B cell (primary cell): ENCODE results near the gene CAMTA1. TPM values are rescaled to one million over a fixed set of nuclear protein-coding genes. Genes with fewer than 3 reads are reported as not detected.

Experiments
- ATAC-seq: fragments of 200-7000 bp; cut with Tn5 transposase; one replicate; pipeline ENCODE4 v1.10.0; 2021; ENCODE audit warnings: low read depth, mild to moderate bottlenecking, moderate number of reproducible peaks, moderate library complexity
- CTCF ChIA-PET: fragments of 350-600 bp; sonication (Branson Sonifier 250); formaldehyde crosslinking; loops from one replicate; lab custom pipeline; 2021; ENCODE audit warnings: antibody characterized with exemption, inconsistent platforms; lab: Charles Lee
- POLR2A ChIA-PET: fragments of 350-600 bp; sonication (Branson Sonifier 250); formaldehyde crosslinking; loops from one replicate; lab custom pipeline; 2021; ENCODE audit warnings: antibody characterized with exemption; lab: Charles Lee
- DNase-seq: peaks from one replicate; pipeline ENCODE4 v3.0.0; 2013
- H2AFZ ChIP-seq: 2 replicates; pipeline ENCODE4 v1.6.1; 2012; ENCODE audit warnings: mild to moderate bottlenecking, low read depth, low read length; ENCODE audit not compliant: insufficient read depth, poor library complexity, severe bottlenecking
- H3K27ac ChIP-seq, 2 donors: 1 replicate in 1 of 2; 2 replicates in 1 of 2; pipeline ENCODE4 v1.5.1; 2012 to 2013; ENCODE audit warnings: low read length in 2 of 2, mild to moderate bottlenecking in 2 of 2, moderate library complexity in 1 of 2
- H3K27me3 ChIP-seq, 4 experiments: fragments of 200-600 bp in 1 of 4; sonication (generic) in 1 of 4; replicated peaks in 1 of 4; 1 replicate in 2 of 4; 2 replicates in 2 of 4; pipeline versions ENCODE4 v1.6.1 to v1.7.0; 2013 to 2016; ENCODE audit warnings: low read length in 3 of 4, mild to moderate bottlenecking in 2 of 4, mixed read lengths in 1 of 4, moderate library complexity in 1 of 4; ENCODE audit not compliant: insufficient read depth in 4 of 4, control insufficient read depth in 3 of 4; ENCODE audit errors: control extremely low read depth in 1 of 4
- H3K36me3 ChIP-seq, 2 experiments: replicated peaks in 1 of 2; 1 replicate in 1 of 2; 2 replicates in 1 of 2; pipeline versions ENCODE4 v1.6.1 to v1.7.1; 2013; ENCODE audit warnings: low read length in 1 of 2; ENCODE audit not compliant: insufficient read depth in 2 of 2, control insufficient read depth in 1 of 2; ENCODE audit errors: control extremely low read depth in 1 of 2, extremely low read depth in 1 of 2
- H3K4me1 ChIP-seq, 2 donors: fragments of 200-600 bp in 1 of 2; sonication (generic) in 1 of 2; 1 replicate in 1 of 2; 2 replicates in 1 of 2; pipeline versions ENCODE4 v1.5.1 to v1.6.1; 2013 to 2017; ENCODE audit warnings: low read length in 2 of 2; ENCODE audit not compliant: control insufficient read depth in 2 of 2, insufficient read depth in 2 of 2
- H3K4me2 ChIP-seq: replicated peaks from 2 replicates; pipeline ENCODE3; 2012; ENCODE audit warnings: mild to moderate bottlenecking, low read depth, low read length; ENCODE audit not compliant: poor library complexity, severe bottlenecking
- H3K4me3 ChIP-seq, 5 experiments: fragments of 200-600 bp in 1 of 5; sonication (generic) in 1 of 5; 1 replicate in 3 of 5; 2 replicates in 2 of 5; pipeline versions ENCODE4 v1.5.1 to v1.7.0; 2011 to 2016; ENCODE audit warnings: low read length in 4 of 5, mild to moderate bottlenecking in 4 of 5, low read depth in 2 of 5, control low read depth in 1 of 5, moderate library complexity in 1 of 5; ENCODE audit not compliant: insufficient read depth in 1 of 5; ENCODE audit errors: control extremely low read depth in 1 of 5, extremely low read depth in 1 of 5
- H3K79me2 ChIP-seq: fragments of 200-600 bp; sonication (generic); one replicate; pipeline ENCODE4 v1.6.0; 2016; ENCODE audit warnings: low read length; ENCODE audit not compliant: control insufficient read depth, insufficient read depth
- H3K9ac ChIP-seq: fragments of 200-600 bp; sonication (generic); 2 replicates; pipeline ENCODE4 v1.6.1; 2017; ENCODE audit warnings: mild to moderate bottlenecking, low read length, moderate library complexity
- H3K9me3 ChIP-seq, 3 donors: one replicate each; pipeline versions ENCODE4 v1.6.1 to v1.7.1; 2013; ENCODE audit warnings: low read length in 2 of 3; ENCODE audit not compliant: control insufficient read depth in 2 of 3, insufficient read depth in 1 of 3; ENCODE audit errors: control extremely low read depth in 1 of 3
- H4K20me1 ChIP-seq: 2 replicates; pipeline ENCODE4 v1.6.0; 2012; ENCODE audit warnings: mild to moderate bottlenecking, low read length; ENCODE audit not compliant: insufficient read depth, control insufficient read depth, poor library complexity, severe bottlenecking
- H3K27ac Mint-ChIP-seq: one replicate; pipeline ENCODE4 v1.8.0; 2021; ENCODE audit warnings: mixed read lengths
- H3K27me3 Mint-ChIP-seq: one replicate; pipeline ENCODE4 v1.8.0; 2021; ENCODE audit warnings: mixed read lengths
- H3K4me1 Mint-ChIP-seq: one replicate; pipeline ENCODE4 v1.8.0; 2021; ENCODE audit warnings: mixed read lengths
- H3K4me3 Mint-ChIP-seq: one replicate; pipeline ENCODE4 v1.8.0; 2021; ENCODE audit warnings: mixed read lengths
- H3K9me3 Mint-ChIP-seq: one replicate; pipeline ENCODE4 v1.8.0; 2022; ENCODE audit warnings: mixed read lengths; ENCODE audit not compliant: insufficient read depth
- EZH2 ChIP-seq: IDR thresholded peaks from 2 replicates; pipeline ENCODE4 v1.6.1; 2012; ENCODE audit warnings: borderline replicate concordance, low read depth, mild to moderate bottlenecking, moderate library complexity, low read length; ENCODE audit not compliant: insufficient read depth, poor library complexity, severe bottlenecking
- WGBS: methylation state at CpG from one replicate; pipeline ENCODE4 v1.1.5; 2013; ENCODE audit warnings: missing lambda C conversion rate; ENCODE audit not compliant: insufficient coverage; 5-methylcytosine and 5-hydroxymethylcytosine counted together
- intact Hi-C: fragments of 100-400 bp; cut with micrococcal nuclease; formaldehyde crosslinking; loops from one replicate; pipeline ENCODE4 v1.10.0; 2022
- polyA plus RNA-seq: library from polyadenylated mRNA; depleted of rRNA; stranded (reverse); fragments of >200 nt; gene quantifications from 2 replicates; pipeline ENCODE4 v1.2.3, GENCODE V29; 2012
- total RNA-seq, 2 donors: library from RNA; stranded (reverse); fragments of 120-200 nt in 1 of 2; gene quantifications; 1 replicate in 1 of 2; 2 replicates in 1 of 2; pipeline versions ENCODE4 v1.2.3 to v1.2.4, GENCODE V29; 2013 to 2022
- TF ChIP-seq, protein P1 (sequence below): fragments of 200-600 bp; IDR thresholded peaks from one replicate; pipeline ENCODE4 v1.8.0; 2022; ENCODE audit warnings: antibody characterized with exemption, mild to moderate bottlenecking

Gene CAMTA1
- total and polyA plus RNA-seq, 2 donors (not counting 1 experiment from before 2014, with no cell fraction given), result 42.2 to 45.7 TPM

- H2AFZ ChIP-seq, result no peak overlapping the region
- DNase-seq (no peak), ATAC-seq (no peak)
- CTCF ChIA-PET, result no interaction called here
- no peaks in the 10 kb centered on the region for H3K79me2 ChIP-seq
- Mint-ChIP-seq H3K4me3 (no peak overlapping the region), H3K9me3 (no peaks in the 10 kb centered on the region), H3K4me1 (no peaks in the 10 kb centered on the region), H3K27ac (no peak overlapping the region), H3K27me3 (no peaks in the 10 kb centered on the region)
- TF ChIP-seq EZH2, result no peak
- TF ChIP-seq, protein P1, sequence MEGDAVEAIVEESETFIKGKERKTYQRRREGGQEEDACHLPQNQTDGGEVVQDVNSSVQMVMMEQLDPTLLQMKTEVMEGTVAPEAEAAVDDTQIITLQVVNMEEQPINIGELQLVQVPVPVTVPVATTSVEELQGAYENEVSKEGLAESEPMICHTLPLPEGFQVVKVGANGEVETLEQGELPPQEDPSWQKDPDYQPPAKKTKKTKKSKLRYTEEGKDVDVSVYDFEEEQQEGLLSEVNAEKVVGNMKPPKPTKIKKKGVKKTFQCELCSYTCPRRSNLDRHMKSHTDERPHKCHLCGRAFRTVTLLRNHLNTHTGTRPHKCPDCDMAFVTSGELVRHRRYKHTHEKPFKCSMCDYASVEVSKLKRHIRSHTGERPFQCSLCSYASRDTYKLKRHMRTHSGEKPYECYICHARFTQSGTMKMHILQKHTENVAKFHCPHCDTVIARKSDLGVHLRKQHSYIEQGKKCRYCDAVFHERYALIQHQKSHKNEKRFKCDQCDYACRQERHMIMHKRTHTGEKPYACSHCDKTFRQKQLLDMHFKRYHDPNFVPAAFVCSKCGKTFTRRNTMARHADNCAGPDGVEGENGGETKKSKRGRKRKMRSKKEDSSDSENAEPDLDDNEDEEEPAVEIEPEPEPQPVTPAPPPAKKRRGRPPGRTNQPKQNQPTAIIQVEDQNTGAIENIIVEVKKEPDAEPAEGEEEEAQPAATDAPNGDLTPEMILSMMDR, result no peak
- POLR2A ChIA-PET, result no interaction called here
- H3K9ac ChIP-seq, result no peak overlapping the region
- H3K27ac ChIP-seq, result no peak overlapping the region
- WGBS, result 94% methylated on average over 11 of the region's 15 CpGs
- H3K9me3 ChIP-seq, result no peaks in the 10 kb centered on the region
- no peaks in the 10 kb centered on the region for H4K20me1 ChIP-seq
- no peaks in the 10 kb centered on the region for H3K27me3 ChIP-seq
- no peak overlapping the region for H3K4me2 ChIP-seq
- no peaks in the 10 kb centered on the region for H3K4me1 ChIP-seq
- no peaks in the 10 kb centered on the region for H3K36me3 ChIP-seq
- intact Hi-C loops, result no loop called here
- no peak overlapping the region for H3K4me3 ChIP-seq
Observed at GRCh38 chr1:7455796-7456721, 670.8 kb downstream of the CAMTA1 start.

- peaks cover 1% of the 10 kb centered on the region for H3K27me3 Mint-ChIP-seq
- H3K4me1 Mint-ChIP-seq, result no peaks in the 10 kb centered on the region
- TF ChIP-seq, protein P1, result no peak
- no peak for TF ChIP-seq EZH2
- H3K9me3 Mint-ChIP-seq, result no peaks in the 10 kb centered on the region
- WGBS, result 81% methylated on average over 11 of the region's 17 CpGs
- H3K4me3 Mint-ChIP-seq, result no peak overlapping the region
- Histone ChIP-seq H3K4me2 (no peak overlapping the region), H3K27ac (no peak overlapping the region), H3K36me3 (no peaks in the 10 kb centered on the region), H3K79me2 (no peaks in the 10 kb centered on the region), H3K4me1 (no peaks in the 10 kb centered on the region), H3K27me3 (peaks cover 0 to 2% (median 0%) of the 10 kb centered on the region in 4 experiments), H2AFZ (no peak overlapping the region), H3K9me3 (no peaks in the 10 kb centered on the region), H4K20me1 (no peaks in the 10 kb centered on the region), H3K4me3 (no peak overlapping the region), H3K9ac (no peak overlapping the region)
- ChIA-PET CTCF (no interaction called here), POLR2A (no interaction called here)
- DNase-seq (no peak), ATAC-seq (no peak)
- no peak overlapping the region for H3K27ac Mint-ChIP-seq
- intact Hi-C loops, result no loop called here
Observed at GRCh38 chr1:7456722-7457082, 671.4 kb downstream of the CAMTA1 start.
